Measurements from ENCODE around the gene SLC37A4.
A peak's percentile ranks its signal among the peaks of the same experiment; 100 is the strongest.
"Not testable (repeated sequence)": the region's sequence is repeated elsewhere in the genome, so short reads cannot be mapped to it uniquely, and the experiment has no call there.

The SLC37A4 gene

GRCh38 chr11:119030329-119031047 lies at the start of gene SLC37A4:
Gene SLC37A4, minus strand, starts transcription at chr11:119030877.
- peak; percentile 98 for DNase-seq

GRCh38 chr11:119078675-119079420 lies 48.2 kb upstream of the SLC37A4 start:
- no peak for DNase-seq

GRCh38 chr11:119077839-119078238 lies 47.2 kb upstream of the SLC37A4 start:
- DNase-seq = no peak

- DNase-seq = peak; percentile 95
Observed at GRCh38 chr11:119067371-119068222, 36.9 kb upstream of the SLC37A4 start, which contains the start of gene VPS11. Gene VPS11, plus strand, starts transcription at chr11:119067818. Its CDS starts 6 bp downstream, at chr11:119067824.

GRCh38 chr11:119065369-119065768 lies 34.7 kb upstream of the SLC37A4 start:
- no peak for DNase-seq

GRCh38 chr11:119062779-119063178 lies 32.1 kb upstream of the SLC37A4 start:
- DNase-seq = no peak

GRCh38 chr11:119061256-119061655 lies 30.6 kb upstream of the SLC37A4 start:
- no peak for DNase-seq

- not testable (repeated sequence) for DNase-seq
Observed at GRCh38 chr11:119059128-119059527, 28.5 kb upstream of the SLC37A4 start.

GRCh38 chr11:119057000-119057769 lies 26.5 kb upstream of the SLC37A4 start, which contains the start of gene HYOU1:
Gene HYOU1, minus strand, starts transcription at chr11:119057205. Its CDS starts 1,045 bp downstream, at chr11:119056160.
- peak; percentile 97 for DNase-seq

GRCh38 chr11:119056421-119056999 lies 25.8 kb upstream of the SLC37A4 start:
- no peak for DNase-seq

- no peak for DNase-seq
Observed at GRCh38 chr11:119055901-119056300, 25.2 kb upstream of the SLC37A4 start.

- no peak for DNase-seq
Observed at GRCh38 chr11:119054418-119054817, 23.7 kb upstream of the SLC37A4 start.

- DNase-seq = no peak
Observed at GRCh38 chr11:119052163-119052814, 21.6 kb upstream of the SLC37A4 start.

- no peak for DNase-seq
Observed at GRCh38 chr11:119051440-119052162, 20.9 kb upstream of the SLC37A4 start.

GRCh38 chr11:119049081-119049480 lies 18.4 kb upstream of the SLC37A4 start:
- no peak for DNase-seq

GRCh38 chr11:119048644-119049043 lies 18.0 kb upstream of the SLC37A4 start:
- DNase-seq = no peak

GRCh38 chr11:119047205-119047604 lies 16.5 kb upstream of the SLC37A4 start:
- no peak for DNase-seq

GRCh38 chr11:119046489-119046888 lies 15.8 kb upstream of the SLC37A4 start:
- DNase-seq = no peak

- DNase-seq = no peak
Observed at GRCh38 chr11:119044708-119045107, 14.0 kb upstream of the SLC37A4 start.

- DNase-seq = no peak
Observed at GRCh38 chr11:119042927-119043326, 12.2 kb upstream of the SLC37A4 start.
